MCF 10A (cell line): ENCODE measurements around the gene PLEKHG7. TPM values are rescaled to one million over a fixed set of nuclear protein-coding genes. Genes with fewer than 3 reads are reported as not detected.

ENCODE experiments used
- BruUV-seq: library from RNA; stranded (reverse); fragments of 400-500 nt; replicated peaks from 2 replicates; lab custom pipeline; 2021; lab: Mats Ljungman, UMichigan
- CTCF ChIA-PET: fragments of 300-600 bp; sonication (Branson Sonifier 250); formaldehyde crosslinking; extraction: SDS; loops from one replicate; lab custom pipeline; 2021; ENCODE audit warnings: antibody characterized with exemption, inconsistent platforms; lab: Yijun Ruan, JAX
- POLR2A ChIA-PET: fragments of 300-600, 350-650 bp; sonication (Branson Sonifier 250); formaldehyde crosslinking; extraction: SDS; loops from one replicate; lab custom pipeline; 2020; ENCODE audit warnings: antibody characterized with exemption, inconsistent platforms; lab: Yijun Ruan, JAX
- DNase-seq: peaks from one replicate; pipeline ENCODE4 v3.0.0-alpha.2; 2018; ENCODE audit not compliant: unreplicated experiment
- H3K27ac Mint-ChIP-seq: one replicate; pipeline ENCODE4 v1.8.0; 2022; ENCODE audit warnings: mild to moderate bottlenecking, low read depth, mixed read lengths; ENCODE audit not compliant: unreplicated experiment
- H3K27me3 Mint-ChIP-seq: one replicate; pipeline ENCODE4 v1.8.0; 2022; ENCODE audit warnings: mixed read lengths; ENCODE audit not compliant: insufficient read depth, unreplicated experiment
- H3K36me3 Mint-ChIP-seq: one replicate; pipeline ENCODE4 v1.8.0; 2022; ENCODE audit warnings: mild to moderate bottlenecking, moderate library complexity, mixed read lengths; ENCODE audit not compliant: insufficient read depth, unreplicated experiment
- H3K4me1 Mint-ChIP-seq: one replicate; pipeline ENCODE4 v1.8.0; 2022; ENCODE audit warnings: mixed read lengths; ENCODE audit not compliant: insufficient read depth, unreplicated experiment
- H3K4me3 Mint-ChIP-seq: one replicate; pipeline ENCODE4 v1.8.0; 2022; ENCODE audit warnings: mild to moderate bottlenecking, moderate library complexity, mixed read lengths; ENCODE audit not compliant: unreplicated experiment
- H3K9me3 Mint-ChIP-seq: one replicate; pipeline ENCODE4 v1.8.0; 2022; ENCODE audit warnings: mixed read lengths; ENCODE audit not compliant: unreplicated experiment
- CTCF ChIP-seq: fragments of 200-600 bp; IDR thresholded peaks from one replicate; pipeline ENCODE4 v1.8.0; 2022; ENCODE audit warnings: antibody characterized with exemption, mild to moderate bottlenecking; ENCODE audit not compliant: unreplicated experiment
- intact Hi-C: fragments of 100-400 bp; cut with micrococcal nuclease; formaldehyde crosslinking; loops from 2 replicates; pipeline ENCODE4 v1.14.1; 2022
- total RNA-seq: library from RNA; stranded (reverse); gene quantifications from 2 replicates; pipeline ENCODE4 v1.2.3, GENCODE V29; 2022

Gene PLEKHG7
- total RNA-seq, 1 experiment from 2014 or later, result not detected

- ChIA-PET POLR2A (no interaction called here), CTCF (no interaction called here)
- DNase-seq, result no peak
- Mint-ChIP-seq H3K9me3 (peaks cover 14% of the 10 kb centered on the region), H3K27me3 (no peaks in the 10 kb centered on the region), H3K4me1 (no peaks in the 10 kb centered on the region), H3K4me3 (no peak overlapping the region), H3K36me3 (no peaks in the 10 kb centered on the region), H3K27ac (no peak overlapping the region)
- TF ChIP-seq CTCF, result no peak
- intact Hi-C loops, result no loop called here
- no TSS peak for BruUV-seq
These were observed 7.2 kb upstream of the PLEKHG7 start for GRCh38 chr12:92695577-92695976.

- Mint-ChIP-seq H3K27me3 (no peaks in the 10 kb centered on the region), H3K27ac (no peak overlapping the region), H3K4me1 (no peaks in the 10 kb centered on the region), H3K9me3 (peaks cover 14% of the 10 kb centered on the region), H3K4me3 (no peak overlapping the region), H3K36me3 (no peaks in the 10 kb centered on the region)
- no peak for TF ChIP-seq CTCF
- intact Hi-C loops, result no loop called here
- ChIA-PET CTCF (no interaction called here), POLR2A (no interaction called here)
- peak; percentile 57 for DNase-seq
- BruUV-seq, result no TSS peak
These were observed 6.6 kb upstream of the PLEKHG7 start for GRCh38 chr12:92696216-92696615.

- no peak overlapping the region for H3K27ac Mint-ChIP-seq
These were observed 4.3 kb upstream of the PLEKHG7 start for GRCh38 chr12:92698474-92698873.

GRCh38 chr12:92701441-92701840 is 1.3 kb upstream of the PLEKHG7 start:
- ChIA-PET CTCF (interaction anchor here (0.6 kb wide), 1 partner anchor 10 kb away, joined by 3 read pairs; no protein-coding TSS in a partner anchor), POLR2A (no interaction called here)
- no peak overlapping the region for H3K4me3 Mint-ChIP-seq
- H3K27ac Mint-ChIP-seq, result no peak overlapping the region
- H3K9me3 Mint-ChIP-seq, result peaks cover 14% of the 10 kb centered on the region
- H3K27me3 Mint-ChIP-seq, result no peaks in the 10 kb centered on the region
- no peaks in the 10 kb centered on the region for H3K36me3 Mint-ChIP-seq
- no peak for TF ChIP-seq CTCF
- no TSS peak for BruUV-seq
- DNase-seq, result no peak
- intact Hi-C loops, result no loop called here
- H3K4me1 Mint-ChIP-seq, result no peaks in the 10 kb centered on the region

More at GRCh38 chr12:92698474-92698873, 4.3 kb upstream of the PLEKHG7 start:
- Mint-ChIP-seq H3K4me3 (no peak overlapping the region), H3K9me3 (peaks cover 14% of the 10 kb centered on the region), H3K27me3 (no peaks in the 10 kb centered on the region), H3K36me3 (no peaks in the 10 kb centered on the region), H3K4me1 (no peaks in the 10 kb centered on the region)
- no peak for TF ChIP-seq CTCF
- BruUV-seq, result no TSS peak
- no peak for DNase-seq
- POLR2A ChIA-PET, result interaction anchor here (0.7 kb wide), 1 partner anchor 421 kb away, joined by 4 read pairs; no protein-coding TSS in a partner anchor
- CTCF ChIA-PET, result no interaction called here
- intact Hi-C loops, result no loop called here
